Esophagus muscularis mucosa (tissue), 4 donors: ENCODE data around the gene SNX9.

ENCODE experiments used
- EP300 ChIP-seq: sonication (generic); formaldehyde crosslinking; IDR thresholded peaks from one replicate; pipeline ENCODE4 v1.6.1; 2017; ENCODE audit warnings: antibody characterized with exemption
- POLR2A ChIP-seq: fragments of 450-650 bp; IDR thresholded peaks from one replicate; pipeline ENCODE4 v1.6.1; 2017; ENCODE audit warnings: antibody characterized with exemption, moderate library complexity, mild to moderate bottlenecking, low read depth
- POLR2AphosphoS5 ChIP-seq, 2 donors: sonication (generic); formaldehyde crosslinking; IDR thresholded peaks; one replicate each; pipeline ENCODE4 v1.6.1; 2017; ENCODE audit warnings: antibody characterized with exemption in 2 of 2
- TF ChIP-seq, protein P1 (sequence below), 3 experiments: fragments of 200-600 bp in 2 of 3; fragments of 450-650 bp in 1 of 3; sonication (generic) in 2 of 3; IDR thresholded peaks; one replicate each; pipeline ENCODE4 v1.5.1; 2017 to 2019; ENCODE audit warnings: antibody characterized with exemption in 3 of 3, mild to moderate bottlenecking in 2 of 3, moderate library complexity in 1 of 3

DNA sequence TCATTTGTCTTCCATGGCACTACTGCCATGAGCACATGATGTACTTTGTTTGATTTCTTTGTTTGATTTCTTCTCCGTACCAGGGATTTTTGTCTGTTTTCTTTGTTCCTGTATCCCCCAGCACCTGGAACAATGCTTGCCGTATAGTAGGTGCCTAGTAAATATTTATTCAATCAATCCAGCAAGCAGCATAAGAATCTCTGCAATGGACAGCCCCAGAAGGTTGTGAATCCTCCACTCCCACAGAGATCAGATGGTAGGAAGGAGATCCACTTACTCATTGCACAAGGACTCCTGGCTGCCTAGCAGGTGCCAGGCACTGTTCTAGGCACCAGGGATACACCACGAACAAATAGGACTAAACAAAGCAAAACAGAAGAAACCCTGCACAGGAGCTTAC is 151.9 kb downstream of the SNX9 start:
- TF ChIP-seq, protein P1, sequence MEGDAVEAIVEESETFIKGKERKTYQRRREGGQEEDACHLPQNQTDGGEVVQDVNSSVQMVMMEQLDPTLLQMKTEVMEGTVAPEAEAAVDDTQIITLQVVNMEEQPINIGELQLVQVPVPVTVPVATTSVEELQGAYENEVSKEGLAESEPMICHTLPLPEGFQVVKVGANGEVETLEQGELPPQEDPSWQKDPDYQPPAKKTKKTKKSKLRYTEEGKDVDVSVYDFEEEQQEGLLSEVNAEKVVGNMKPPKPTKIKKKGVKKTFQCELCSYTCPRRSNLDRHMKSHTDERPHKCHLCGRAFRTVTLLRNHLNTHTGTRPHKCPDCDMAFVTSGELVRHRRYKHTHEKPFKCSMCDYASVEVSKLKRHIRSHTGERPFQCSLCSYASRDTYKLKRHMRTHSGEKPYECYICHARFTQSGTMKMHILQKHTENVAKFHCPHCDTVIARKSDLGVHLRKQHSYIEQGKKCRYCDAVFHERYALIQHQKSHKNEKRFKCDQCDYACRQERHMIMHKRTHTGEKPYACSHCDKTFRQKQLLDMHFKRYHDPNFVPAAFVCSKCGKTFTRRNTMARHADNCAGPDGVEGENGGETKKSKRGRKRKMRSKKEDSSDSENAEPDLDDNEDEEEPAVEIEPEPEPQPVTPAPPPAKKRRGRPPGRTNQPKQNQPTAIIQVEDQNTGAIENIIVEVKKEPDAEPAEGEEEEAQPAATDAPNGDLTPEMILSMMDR (IDR thresholded peaks at IDR 0.05) = no peak
- TF ChIP-seq POLR2AphosphoS5 (IDR thresholded peaks at IDR 0.05) (no peak), POLR2A (no peak), EP300 (no peak)
